OCI-LY3 (cell line): ENCODE data around the gene ZNF385D.

ENCODE experiments used
- CTCF ChIP-seq: fragments of 200-600, 300-600 bp; sonication (generic); IDR thresholded peaks from 2 replicates; pipeline ENCODE4 v1.5.1; 2014; ENCODE audit warnings: antibody characterized with exemption, low read length, low read depth
- EZH2phosphoT487 ChIP-seq: fragments of 200-600 bp; shearing (Covaris generic); IDR thresholded peaks from 2 replicates; pipeline ENCODE4 v1.6.1; 2018; ENCODE audit warnings: antibody characterized with exemption, mixed run types, low read depth

- TF ChIP-seq CTCF (no peak), EZH2phosphoT487 (no peak)
These were observed 34.9 kb upstream of the ZNF385D start for GRCh38 chr3:21785765-21786437.
